HEK293T (cell line): ENCODE results near the gene COMMD10.

Experiments used
- CTCF ChIA-PET: fragments of 350-600 bp; formaldehyde crosslinking; extraction: SDS; loops from one replicate; lab custom pipeline; 2021; ENCODE audit warnings: antibody characterized with exemption, inconsistent platforms; lab: Yijun Ruan, JAX
- POLR2A ChIA-PET: fragments of 350-600 bp; formaldehyde crosslinking; extraction: SDS; loops from one replicate; lab custom pipeline; 2020; ENCODE audit warnings: antibody characterized with exemption, inconsistent platforms; lab: Yijun Ruan, JAX
- DNase-seq: peaks from one replicate; pipeline ENCODE4 v3.0.0; 2012; ENCODE audit warnings: mixed read lengths; ENCODE audit errors: extremely low spot score
- ARNT ChIP-seq: fragments of 450-650 bp; IDR thresholded peaks from 2 replicates; pipeline ENCODE4 v1.6.1; 2017; ENCODE audit warnings: mild to moderate bottlenecking
- BHLHE40 ChIP-seq: fragments of 450-650 bp; IDR thresholded peaks from 2 replicates; pipeline ENCODE4 v1.6.1; 2016; ENCODE audit warnings: mild to moderate bottlenecking, moderate library complexity, borderline replicate concordance
- CTBP1 ChIP-seq: fragments of 450-650 bp; IDR thresholded peaks from 2 replicates; pipeline ENCODE4 v1.6.1; 2016; ENCODE audit warnings: borderline replicate concordance
- ELF4 ChIP-seq: fragments of 450-650 bp; IDR thresholded peaks from 2 replicates; pipeline ENCODE4 v1.6.1; 2017; ENCODE audit warnings: antibody characterized with exemption
- FOXA1 ChIP-seq: fragments of 450-650 bp; IDR thresholded peaks from 2 replicates; pipeline ENCODE4 v1.6.1; 2016; ENCODE audit warnings: mild to moderate bottlenecking
- FOXK2 ChIP-seq: fragments of 450-650 bp; IDR thresholded peaks from 2 replicates; pipeline ENCODE4 v1.6.1; 2016; ENCODE audit warnings: mild to moderate bottlenecking
- FOXM1 ChIP-seq: fragments of 450-650 bp; IDR thresholded peaks from 2 replicates; pipeline ENCODE4 v1.6.1; 2017; ENCODE audit warnings: mild to moderate bottlenecking, borderline replicate concordance
- HDGF ChIP-seq: fragments of 450-650 bp; IDR thresholded peaks from 2 replicates; pipeline ENCODE4 v1.6.1; 2017; ENCODE audit warnings: antibody characterized with exemption, borderline replicate concordance
- L3MBTL2 ChIP-seq: fragments of 450-650 bp; conservative IDR thresholded peaks from 2 replicates; pipeline ENCODE4 v1.6.1; 2016; ENCODE audit warnings: mild to moderate bottlenecking
- LEF1 ChIP-seq: fragments of 450-650 bp; IDR thresholded peaks from 2 replicates; pipeline ENCODE4 v1.6.1; 2017; ENCODE audit warnings: mild to moderate bottlenecking, borderline replicate concordance
- NFRKB ChIP-seq: fragments of 450-650 bp; IDR thresholded peaks from 2 replicates; pipeline ENCODE4 v1.6.1; 2016; ENCODE audit warnings: mild to moderate bottlenecking, moderate library complexity
- PKNOX1 ChIP-seq: fragments of 450-650 bp; IDR thresholded peaks from 2 replicates; pipeline ENCODE4 v1.6.1; 2016
- SP1 ChIP-seq: fragments of 450-650 bp; IDR thresholded peaks from 2 replicates; pipeline ENCODE4 v1.6.1; 2017
- SUZ12 ChIP-seq: fragments of 450-650 bp; IDR thresholded peaks from 2 replicates; pipeline ENCODE4 v1.6.1; 2016; ENCODE audit warnings: mild to moderate bottlenecking
- TARDBP ChIP-seq: fragments of 450-650 bp; IDR thresholded peaks from 2 replicates; pipeline ENCODE4 v1.6.1; 2016
- ZNF384 ChIP-seq: fragments of 450-650 bp; IDR thresholded peaks from 2 replicates; pipeline ENCODE4 v1.6.1; 2016

The COMMD10 gene

GRCh38 chr5:116271446-116272025 lies 186.7 kb downstream of the COMMD10 start:
- no peak for DNase-seq
- ChIA-PET POLR2A (no interaction called here), CTCF (interaction anchor here (0.6 kb wide), 1 partner anchor 400 kb away, joined by 5 read pairs; no protein-coding TSS in a partner anchor)
- TF ChIP-seq ARNT (no peak), ELF4 (no peak), BHLHE40 (no peak), CTBP1 (no peak)

- POLR2A ChIA-PET, result no interaction called here
- TF ChIP-seq ELF4 (no peak), FOXA1 (no peak), HDGF (no peak), TARDBP (no peak), BHLHE40 (no peak), L3MBTL2 (no peak), SUZ12 (no peak), LEF1 (no peak)
- CTCF ChIA-PET, result no interaction called here
- DNase-seq, result no peak
These were observed 187.6 kb downstream of the COMMD10 start for GRCh38 chr5:116272281-116272941.

GRCh38 chr5:116273448-116274242 lies 188.8 kb downstream of the COMMD10 start:
- DNase-seq, result no peak
- POLR2A ChIA-PET, result no interaction called here
- no peak for TF ChIP-seq NFRKB
- CTCF ChIA-PET, result no interaction called here

- ChIA-PET POLR2A (no interaction called here), CTCF (no interaction called here)
- no peak for TF ChIP-seq ZNF384
- TF ChIP-seq FOXM1, result no peak
- no peak for TF ChIP-seq BHLHE40
- no peak for TF ChIP-seq ELF4
- TF ChIP-seq FOXK2, result no peak
- TF ChIP-seq FOXA1, result no peak
- no peak for TF ChIP-seq ARNT
- TF ChIP-seq CTBP1, result no peak
- no peak for TF ChIP-seq LEF1
- TF ChIP-seq PKNOX1, result no peak
- TF ChIP-seq SUZ12, result no peak
- no peak for TF ChIP-seq L3MBTL2
- no peak for TF ChIP-seq NFRKB
- no peak for TF ChIP-seq HDGF
- TF ChIP-seq SP1, result no peak
- no peak for TF ChIP-seq TARDBP
- DNase-seq, result no peak
These were observed 189.4 kb downstream of the COMMD10 start for GRCh38 chr5:116274251-116274650.

- ChIA-PET CTCF (no interaction called here), POLR2A (no interaction called here)
- no peak for DNase-seq
- TF ChIP-seq FOXA1 (no peak), HDGF (no peak), CTBP1 (no peak), PKNOX1 (no peak), BHLHE40 (no peak), FOXM1 (no peak)
These were observed 190.5 kb downstream of the COMMD10 start for GRCh38 chr5:116275282-116275681.

GRCh38 chr5:116276952-116277351 lies 192.1 kb downstream of the COMMD10 start:
- CTCF ChIA-PET, result no interaction called here
- POLR2A ChIA-PET, result no interaction called here
- no peak for DNase-seq
- no peak for TF ChIP-seq ELF4
- no peak for TF ChIP-seq SUZ12
- TF ChIP-seq PKNOX1, result no peak
- no peak for TF ChIP-seq TARDBP
- TF ChIP-seq ARNT, result no peak
- no peak for TF ChIP-seq BHLHE40
- TF ChIP-seq FOXM1, result no peak
- TF ChIP-seq HDGF, result no peak
- TF ChIP-seq LEF1, result no peak
- TF ChIP-seq NFRKB, result no peak
- no peak for TF ChIP-seq L3MBTL2
- no peak for TF ChIP-seq ZNF384
- no peak for TF ChIP-seq CTBP1
- no peak for TF ChIP-seq FOXK2
- no peak for TF ChIP-seq SP1
- TF ChIP-seq FOXA1, result no peak
